ENCODE results near the gene PCDH15.

- TF ChIP-seq, protein P1, sequence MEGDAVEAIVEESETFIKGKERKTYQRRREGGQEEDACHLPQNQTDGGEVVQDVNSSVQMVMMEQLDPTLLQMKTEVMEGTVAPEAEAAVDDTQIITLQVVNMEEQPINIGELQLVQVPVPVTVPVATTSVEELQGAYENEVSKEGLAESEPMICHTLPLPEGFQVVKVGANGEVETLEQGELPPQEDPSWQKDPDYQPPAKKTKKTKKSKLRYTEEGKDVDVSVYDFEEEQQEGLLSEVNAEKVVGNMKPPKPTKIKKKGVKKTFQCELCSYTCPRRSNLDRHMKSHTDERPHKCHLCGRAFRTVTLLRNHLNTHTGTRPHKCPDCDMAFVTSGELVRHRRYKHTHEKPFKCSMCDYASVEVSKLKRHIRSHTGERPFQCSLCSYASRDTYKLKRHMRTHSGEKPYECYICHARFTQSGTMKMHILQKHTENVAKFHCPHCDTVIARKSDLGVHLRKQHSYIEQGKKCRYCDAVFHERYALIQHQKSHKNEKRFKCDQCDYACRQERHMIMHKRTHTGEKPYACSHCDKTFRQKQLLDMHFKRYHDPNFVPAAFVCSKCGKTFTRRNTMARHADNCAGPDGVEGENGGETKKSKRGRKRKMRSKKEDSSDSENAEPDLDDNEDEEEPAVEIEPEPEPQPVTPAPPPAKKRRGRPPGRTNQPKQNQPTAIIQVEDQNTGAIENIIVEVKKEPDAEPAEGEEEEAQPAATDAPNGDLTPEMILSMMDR (conservative IDR thresholded peaks at IDR 0.05; ENCODE audit: low read length), result no peak
- no peak for TF ChIP-seq EZH2phosphoT487 (IDR thresholded peaks at IDR 0.05; ENCODE audit: borderline replicate concordance, low read depth, low read length)
Measured at GRCh38 chr10:54065106-54065505, 735.9 kb downstream of the PCDH15 start.

Measured in OCI-LY7 (cell line).